GM23338 (cell line): ENCODE data around the gene IARS2. TPM values are rescaled to one million over a fixed set of nuclear protein-coding genes. Genes with fewer than 3 reads are reported as not detected.

ENCODE experiments used
- ATAC-seq: fragments of 200-7000 bp; cut with Tn5 transposase; 3 replicates; pipeline ENCODE4 v1.9.1; 2020
- DNase-seq: peaks from one replicate; pipeline ENCODE4 v3.0.0-alpha.2; 2015; ENCODE audit warnings: low spot score
- H2AFZ ChIP-seq: fragments of 200-600 bp; sonication (generic); 2 replicates; pipeline ENCODE4 v1.8.0; 2016; ENCODE audit warnings: antibody characterized with exemption, mild to moderate bottlenecking, moderate library complexity
- H3F3A ChIP-seq: fragments of 200-600 bp; sonication (generic); replicated peaks from 2 replicates; pipeline ENCODE4 v1.8.0; 2017; ENCODE audit warnings: antibody characterized with exemption, mixed run types, low read depth
- H3K27ac ChIP-seq: fragments of 200-600 bp; sonication (generic); 2 replicates; pipeline ENCODE4 v1.6.1; 2016; ENCODE audit warnings: low read depth
- H3K27me3 ChIP-seq: fragments of 200-600 bp; sonication (generic); 2 replicates; pipeline ENCODE4 v1.8.0; 2016; ENCODE audit warnings: mild to moderate bottlenecking, mixed run types, moderate library complexity; ENCODE audit not compliant: insufficient read depth
- H3K36me3 ChIP-seq: fragments of 200-600 bp; sonication (generic); 2 replicates; pipeline ENCODE4 v1.8.0; 2016; ENCODE audit warnings: mild to moderate bottlenecking; ENCODE audit not compliant: insufficient read depth
- H3K4me1 ChIP-seq: fragments of 200-600 bp; sonication (generic); 2 replicates; pipeline ENCODE4 v1.8.0; 2016; ENCODE audit warnings: mild to moderate bottlenecking, moderate library complexity; ENCODE audit not compliant: insufficient read depth
- H3K4me2 ChIP-seq: fragments of 200-600 bp; sonication (generic); 2 replicates; pipeline ENCODE4 v1.7.1; 2017; ENCODE audit warnings: mixed run types
- H3K4me3 ChIP-seq: fragments of 200-600 bp; sonication (generic); 2 replicates; pipeline ENCODE4 v1.6.1; 2016; ENCODE audit warnings: mixed run types
- H3K79me2 ChIP-seq: fragments of 200-600 bp; sonication (generic); replicated peaks from 2 replicates; pipeline ENCODE4 v1.8.0; 2017; ENCODE audit warnings: mild to moderate bottlenecking; ENCODE audit not compliant: insufficient read depth
- H3K9me2 ChIP-seq: fragments of 200-600 bp; sonication (generic); 2 replicates; pipeline ENCODE4 v1.8.0; 2017; ENCODE audit not compliant: insufficient read depth
- H4K20me1 ChIP-seq: fragments of 200-600 bp; sonication (generic); replicated peaks from 2 replicates; pipeline ENCODE4 v1.8.0; 2017; ENCODE audit warnings: mild to moderate bottlenecking; ENCODE audit not compliant: insufficient read depth
- H3K27ac Mint-ChIP-seq: 2 replicates; pipeline ENCODE4 v1.8.0; 2020; ENCODE audit warnings: inconsistent platforms, mild to moderate bottlenecking, moderate library complexity, mixed read lengths
- H3K27me3 Mint-ChIP-seq: 3 replicates; pipeline ENCODE4 v1.8.0; 2022; ENCODE audit warnings: low read depth, mild to moderate bottlenecking, moderate library complexity, mixed read lengths, inconsistent platforms; ENCODE audit not compliant: insufficient read depth, poor library complexity
- H3K36me3 Mint-ChIP-seq: 3 replicates; pipeline ENCODE4 v1.8.0; 2021; ENCODE audit warnings: low read depth, mild to moderate bottlenecking, inconsistent platforms, moderate library complexity, mixed read lengths
- H3K4me1 Mint-ChIP-seq: 3 replicates; pipeline ENCODE4 v1.8.0; 2020; ENCODE audit warnings: mild to moderate bottlenecking, inconsistent platforms, mixed read lengths
- H3K4me3 Mint-ChIP-seq: 3 replicates; pipeline ENCODE4 v1.8.0; 2021; ENCODE audit warnings: moderate library complexity, mild to moderate bottlenecking, inconsistent platforms, mixed read lengths
- H3K9me3 Mint-ChIP-seq: 3 replicates; pipeline ENCODE4 v1.8.0; 2020; ENCODE audit warnings: moderate library complexity, mild to moderate bottlenecking, inconsistent platforms, mixed read lengths
- EZH2phosphoT487 ChIP-seq: fragments of 200-600 bp; sonication (generic); IDR thresholded peaks from one replicate; pipeline ENCODE4 v1.8.1; 2018; ENCODE audit warnings: antibody characterized with exemption; ENCODE audit not compliant: unreplicated experiment
- ZNF331 ChIP-seq: fragments of 250-450 bp; sonication (Bioruptor Pico); IDR thresholded peaks from 2 replicates; pipeline ENCODE4 v1.5.0; 2020; ENCODE audit warnings: low read depth, mild to moderate bottlenecking, moderate library complexity
- ZNF462 ChIP-seq: fragments of 250-450 bp; sonication (Bioruptor Pico); IDR thresholded peaks from 2 replicates; pipeline ENCODE4 v1.5.0; 2020; ENCODE audit warnings: mild to moderate bottlenecking, moderate library complexity
- polyA plus RNA-seq: library from polyadenylated mRNA; unstranded; fragments of >200 nt; fragmentation: Nextera tagmentation; extraction: Ambion mirVana; gene quantifications from 2 replicates; pipeline ENCODE4 v1.2.1, GENCODE V29; 2016
- total RNA-seq: library from RNA; depleted of rRNA; stranded (reverse); fragments of >200 nt; shearing (Covaris generic); gene quantifications from 2 replicates; pipeline ENCODE4 v1.2.3, GENCODE V29; 2014

IARS2 gene
- total and polyA plus RNA-seq, 2 experiments from 2014 or later = 33.3 to 75.6 TPM

- Mint-ChIP-seq H3K36me3 (no peaks in the 10 kb centered on the region; the same call in 2 of the 3 replicates), H3K9me3 (no peaks in the 10 kb centered on the region), H3K27ac (no peak overlapping the region), H3K4me3 (no peak overlapping the region), H3K4me1 (no peaks in the 10 kb centered on the region), H3K27me3 (no peaks in the 10 kb centered on the region)
- ATAC-seq (no peak), DNase-seq (no peak)
- Histone ChIP-seq H3K36me3 (0 out of 2 replicates have a peak, but pooled peaks cover 2% of the 10 kb centered on the region), H3F3A (no peaks in the 10 kb centered on the region), H3K4me2 (no peak overlapping the region), H3K79me2 (0 out of 2 replicates have a peak, but pooled peaks cover 3% of the 10 kb centered on the region), H3K27me3 (no peaks in the 10 kb centered on the region), H3K9me2 (no peaks in the 10 kb centered on the region), H3K4me1 (no peaks in the 10 kb centered on the region), H3K4me3 (no peak overlapping the region), H3K27ac (no peak overlapping the region), H4K20me1 (0 out of 2 replicates have a peak, but pooled peaks cover 9% of the 10 kb centered on the region), H2AFZ (no peak overlapping the region)
- no peak for TF ChIP-seq ZNF331
Observed at GRCh38 chr1:220077887-220078286, 16.0 kb upstream of the IARS2 start.

- Histone ChIP-seq H4K20me1 (0 out of 2 replicates have a peak, but pooled peaks cover 5% of the 10 kb centered on the region), H2AFZ (no peak overlapping the region), H3K36me3 (no peaks in the 10 kb centered on the region), H3K4me1 (no peaks in the 10 kb centered on the region), H3K79me2 (peaks cover 11% of the 10 kb centered on the region; the same call in 1 of the 2 replicates), H3K27ac (no peak overlapping the region), H3K4me2 (no peak overlapping the region), H3K9me2 (no peaks in the 10 kb centered on the region), H3F3A (no peaks in the 10 kb centered on the region), H3K4me3 (no peak overlapping the region), H3K27me3 (no peaks in the 10 kb centered on the region)
- H3K27ac Mint-ChIP-seq = no peak overlapping the region
- H3K4me1 Mint-ChIP-seq = no peaks in the 10 kb centered on the region
- H3K9me3 Mint-ChIP-seq = no peaks in the 10 kb centered on the region
- no peak overlapping the region for H3K4me3 Mint-ChIP-seq
- peaks cover 3% of the 10 kb centered on the region for H3K27me3 Mint-ChIP-seq
- TF ChIP-seq ZNF331 (no peak), ZNF462 (CRISPR knock-in tag) (no peak), EZH2phosphoT487 (no peak)
- ATAC-seq = no peak
- H3K36me3 Mint-ChIP-seq = no peaks in the 10 kb centered on the region
- DNase-seq = no peak
Observed at GRCh38 chr1:220084460-220084859, 9.5 kb upstream of the IARS2 start.
